Stimulated activated CD4-positive, alpha-beta T cell treated with anti-CD3 and anti-CD28 coated beads, Interleukin-15, amount 100 ng/mL, for 48 hours (primary cell): Measurements from ENCODE around the gene GPR179.

Source experiments
- DNase-seq, 2 donors: peaks; one replicate each; pipeline ENCODE4 v3.0.0-alpha.2; 2020; ENCODE audit warnings: low read depth in 2 of 2

The GPR179 gene

GRCh38 chr17:38349097-38349730 lies 5.5 kb upstream of the GPR179 start:
- peak; percentile 61 to 76 for DNase-seq

- no peak for DNase-seq
These were observed 2.0 kb upstream of the GPR179 start for GRCh38 chr17:38345743-38346142.

DNA sequence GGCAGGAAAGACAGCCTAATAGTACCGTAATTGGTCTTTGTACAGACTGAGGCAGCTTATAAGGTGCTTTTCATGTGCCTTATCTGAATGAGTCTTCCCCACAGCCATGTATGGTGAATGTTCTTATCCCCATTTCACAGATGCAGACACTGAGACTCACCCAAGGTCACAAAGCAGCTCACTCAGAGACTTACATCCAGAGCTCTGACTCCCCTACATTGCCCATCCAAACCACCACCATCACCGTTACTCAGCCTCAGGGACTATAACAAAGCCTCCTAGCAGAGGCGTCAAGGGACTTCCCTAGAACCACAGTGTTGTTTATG lies 627 bp upstream of the GPR179 start:
- DNase-seq: no peak

DNA sequence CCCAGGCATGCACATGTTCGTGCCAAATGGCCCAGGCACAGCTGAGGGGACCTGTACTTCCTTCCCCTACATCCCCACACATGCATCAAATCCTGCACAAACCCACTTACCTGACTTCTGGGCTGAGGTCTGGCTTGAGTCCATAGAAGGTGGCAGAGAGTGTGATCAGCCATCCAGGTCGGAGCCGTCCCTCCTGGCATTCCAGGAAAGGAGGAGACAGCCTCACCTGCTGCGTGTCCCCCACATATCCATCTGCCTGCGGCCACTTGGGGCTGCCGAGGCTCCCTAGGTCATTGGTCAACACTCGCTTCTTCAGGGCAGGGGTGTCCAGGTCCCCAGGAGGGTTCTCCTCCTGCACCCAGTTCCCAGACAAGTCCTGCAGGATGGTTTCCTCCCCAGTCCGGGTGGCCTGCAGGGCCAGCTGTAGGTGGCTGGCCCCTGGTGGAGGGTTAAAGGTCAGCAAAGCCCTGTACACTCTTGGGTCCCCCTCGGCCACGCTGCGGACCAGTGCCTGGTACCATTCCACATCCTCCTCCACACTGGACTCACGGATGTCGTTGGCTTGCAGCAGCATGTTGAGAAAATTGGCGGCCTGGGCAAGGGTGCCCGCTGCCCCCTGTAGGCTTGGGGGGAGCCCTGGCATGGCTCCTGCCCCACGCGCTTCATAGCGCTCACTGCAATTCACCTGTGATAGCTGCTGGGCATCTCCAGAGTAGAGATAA lies 709 bp downstream of the GPR179 start:
- DNase-seq: no peak

DNA sequence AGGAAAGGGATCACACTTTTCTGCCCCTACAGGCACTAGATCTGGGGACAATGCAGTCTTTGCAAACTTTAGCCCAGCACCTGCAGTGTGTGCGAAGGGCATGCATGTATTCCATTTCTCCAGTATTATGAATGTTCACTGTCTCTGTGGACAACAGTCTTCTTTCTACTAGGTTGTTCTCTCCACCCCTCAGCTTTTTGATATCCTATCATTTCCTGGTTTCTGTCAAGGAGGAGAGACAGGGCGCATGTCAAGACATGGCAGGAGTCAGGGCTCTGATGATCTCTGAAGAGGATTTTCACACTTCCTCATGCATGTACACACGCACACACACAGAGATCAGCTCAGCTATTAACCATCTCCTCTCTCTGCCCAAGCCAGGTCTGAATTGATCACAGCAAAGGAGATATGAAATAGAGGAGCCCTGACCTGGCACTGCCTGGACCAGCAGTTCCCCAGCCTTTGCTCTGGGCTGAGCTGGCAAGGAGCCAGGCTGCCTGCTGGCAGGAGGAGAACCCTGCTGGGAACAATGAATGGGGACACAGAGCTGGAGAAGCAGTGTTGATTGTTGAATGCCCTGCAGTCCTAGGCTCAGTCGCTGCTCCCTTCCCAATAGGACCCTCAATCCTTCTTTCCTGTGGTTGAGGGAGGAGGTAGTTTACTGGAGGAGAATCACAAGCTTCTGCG lies 2.6 kb downstream of the GPR179 start:
- DNase-seq: no peak

- no peak for DNase-seq
These were observed 3.9 kb downstream of the GPR179 start for GRCh38 chr17:38339891-38340290.

DNA sequence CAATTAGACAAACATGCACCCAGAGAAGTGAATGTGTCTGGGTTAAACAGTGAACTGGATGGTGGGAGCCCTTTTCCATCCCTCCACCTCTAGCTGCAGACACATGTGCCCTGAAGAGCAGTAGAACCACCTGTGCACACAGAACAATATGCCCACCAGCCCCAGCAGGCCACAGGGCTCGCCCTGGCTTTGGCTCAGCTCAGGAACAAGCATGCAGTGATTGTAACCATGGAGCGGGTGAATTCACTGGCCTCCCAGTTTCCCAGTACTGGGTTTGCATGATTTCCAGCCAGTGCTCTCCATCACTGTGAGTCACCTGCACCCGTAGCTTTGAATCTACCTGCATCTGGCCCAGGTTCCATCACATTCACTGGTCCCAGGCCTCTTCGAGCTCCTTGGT lies 5.2 kb downstream of the GPR179 start:
- DNase-seq: no peak

DNA sequence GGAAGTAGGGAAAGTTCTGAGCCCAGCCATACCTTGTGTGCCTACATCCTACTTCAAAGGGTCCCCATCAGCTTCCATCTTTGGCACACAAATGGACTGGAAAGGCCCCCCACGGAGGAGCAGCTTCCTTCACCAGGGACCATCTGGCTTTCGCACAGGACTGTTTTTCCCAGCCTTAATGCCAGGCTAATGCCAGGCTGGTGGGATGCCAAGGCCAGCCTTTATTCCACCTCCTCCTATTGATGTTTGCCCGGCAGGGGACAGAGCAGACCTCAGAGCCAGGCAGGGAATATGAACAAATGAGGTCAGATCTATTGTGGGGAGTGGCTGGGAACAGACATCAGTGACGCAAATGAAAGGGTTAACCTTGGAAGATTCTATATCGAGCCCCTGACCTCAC lies 5.7 kb downstream of the GPR179 start:
- no peak for DNase-seq

- DNase-seq: no peak
These were observed 6.9 kb downstream of the GPR179 start for GRCh38 chr17:38336838-38337237.

DNA sequence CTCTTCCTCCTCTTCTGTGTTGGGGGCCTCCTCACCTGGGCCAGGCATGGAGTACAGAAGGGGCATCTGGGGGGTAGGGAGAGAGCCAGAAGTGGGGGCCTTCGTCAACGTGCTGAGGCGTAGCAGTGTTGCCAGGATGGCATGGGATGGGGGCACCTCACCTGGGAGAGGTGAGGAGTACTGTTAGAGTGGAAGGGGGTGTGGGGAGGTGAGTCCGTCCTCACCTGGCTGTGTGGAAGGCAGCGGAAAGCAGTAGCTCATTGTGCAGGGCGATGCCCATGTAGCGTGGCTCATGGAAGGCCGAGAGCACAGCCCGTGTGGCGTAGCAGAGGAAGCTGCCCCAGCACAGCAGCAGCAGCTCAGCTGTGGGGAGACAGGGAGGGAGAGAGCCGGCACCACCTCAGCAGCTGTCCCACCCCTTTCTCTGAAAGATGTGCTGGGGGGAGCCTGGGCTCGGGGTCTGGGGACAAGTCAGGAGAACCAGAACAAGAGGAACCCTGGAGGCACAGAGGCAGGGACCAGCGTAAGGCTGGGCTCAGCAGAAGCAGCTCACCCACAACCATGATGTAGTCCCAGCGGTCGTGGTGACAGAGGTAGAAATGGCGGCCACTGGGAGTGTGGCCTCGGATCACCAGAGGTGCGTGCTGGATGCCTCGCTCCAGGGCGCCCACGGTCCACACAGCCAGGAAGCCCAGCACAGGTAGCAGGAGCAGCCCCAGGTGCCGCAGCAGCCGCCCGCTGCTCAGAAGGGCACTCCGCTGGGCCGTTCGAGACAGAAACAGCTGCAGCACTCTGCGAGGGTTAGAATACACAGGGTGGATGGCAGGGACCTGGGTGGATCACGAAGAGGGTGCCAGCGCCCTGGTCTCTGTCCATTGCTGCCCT lies 9.0 kb downstream of the GPR179 start:
- no peak for DNase-seq

DNA sequence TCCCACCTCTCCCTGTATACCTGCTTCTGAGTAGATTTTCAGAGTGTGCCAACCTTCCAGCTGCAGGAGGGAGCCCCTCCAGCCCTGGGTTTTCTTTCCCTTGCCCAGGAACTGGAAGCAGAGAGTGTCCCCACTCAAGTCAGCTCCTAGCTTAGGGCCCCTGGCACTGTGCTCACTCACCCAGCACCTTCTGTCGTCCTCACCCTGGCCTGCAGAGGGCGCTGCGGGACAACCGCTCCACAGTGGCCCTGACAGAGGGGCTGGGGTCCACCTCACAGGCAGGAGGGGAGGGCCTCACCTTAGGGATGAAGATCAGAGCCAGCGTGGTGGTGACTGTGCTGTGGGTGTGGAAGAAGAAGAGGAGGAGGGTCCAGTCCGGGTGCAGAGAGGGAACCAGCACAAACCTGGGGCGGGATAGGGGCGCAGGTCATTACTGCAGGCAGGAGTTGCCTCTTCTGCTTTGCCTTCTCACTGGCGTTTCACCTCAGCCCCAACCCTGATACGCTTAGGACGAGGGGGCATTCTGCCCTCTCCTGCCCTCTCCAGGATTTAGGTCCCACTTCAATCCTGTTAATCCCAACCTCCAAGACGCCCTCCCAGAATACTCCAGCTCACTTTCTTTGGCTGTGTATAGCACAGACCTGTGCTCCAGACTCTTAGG lies 10.0 kb downstream of the GPR179 start:
- peak; percentile 38 to 52 for DNase-seq

GRCh38 chr17:38332735-38333134 lies 11.0 kb downstream of the GPR179 start:
- no peak for DNase-seq

DNA sequence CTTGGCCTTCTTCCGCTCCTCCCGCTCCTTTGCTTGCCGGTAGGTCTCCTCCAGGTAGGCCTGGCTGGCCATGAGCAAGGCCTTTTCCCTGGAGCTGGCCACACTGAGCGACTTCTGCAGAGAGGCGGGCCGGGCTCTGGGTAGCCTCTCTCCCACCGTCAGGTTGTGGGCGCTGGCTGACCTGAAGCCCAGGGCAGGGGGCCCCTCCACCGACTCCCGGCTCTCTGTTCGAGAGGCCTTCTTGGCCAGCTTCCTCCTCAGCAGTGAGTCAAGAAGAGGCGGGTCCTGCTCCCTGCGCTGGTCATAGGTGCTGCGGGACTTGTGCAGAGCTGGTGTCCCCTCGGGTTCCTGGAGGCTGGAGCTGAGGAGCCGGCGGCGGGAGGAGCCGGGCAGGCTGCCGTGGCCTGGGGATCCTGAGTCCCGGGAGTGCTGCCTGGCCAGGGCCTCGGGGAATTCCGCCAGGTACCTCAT lies 12.8 kb downstream of the GPR179 start:
- no peak for DNase-seq

- DNase-seq: no peak
These were observed 13.7 kb downstream of the GPR179 start for GRCh38 chr17:38329808-38330730.

DNA sequence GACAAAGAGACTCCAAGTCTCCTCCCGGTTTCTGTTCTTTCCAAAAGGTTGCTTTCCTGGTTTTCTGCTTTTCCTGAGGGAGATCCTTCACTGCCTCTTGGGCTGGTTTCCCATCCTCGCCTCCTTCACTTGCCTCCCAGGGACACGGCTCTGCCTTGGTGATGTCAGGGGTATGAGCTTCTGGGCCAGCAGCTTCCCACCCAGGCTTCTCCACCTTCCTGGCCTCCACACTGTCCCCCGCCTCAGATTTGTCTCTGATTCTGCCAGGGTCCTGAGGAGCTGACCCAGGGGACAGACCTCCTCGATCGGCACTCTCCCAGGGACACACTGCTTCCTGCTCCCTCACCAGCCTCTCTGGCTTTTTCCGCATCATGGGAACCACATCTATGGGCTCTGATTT lies 14.5 kb downstream of the GPR179 start:
- no peak for DNase-seq

GRCh38 chr17:38328620-38329019 lies 15.1 kb downstream of the GPR179 start:
- no peak for DNase-seq

GRCh38 chr17:38327936-38328335 lies 15.8 kb downstream of the GPR179 start:
- DNase-seq: no peak

DNA sequence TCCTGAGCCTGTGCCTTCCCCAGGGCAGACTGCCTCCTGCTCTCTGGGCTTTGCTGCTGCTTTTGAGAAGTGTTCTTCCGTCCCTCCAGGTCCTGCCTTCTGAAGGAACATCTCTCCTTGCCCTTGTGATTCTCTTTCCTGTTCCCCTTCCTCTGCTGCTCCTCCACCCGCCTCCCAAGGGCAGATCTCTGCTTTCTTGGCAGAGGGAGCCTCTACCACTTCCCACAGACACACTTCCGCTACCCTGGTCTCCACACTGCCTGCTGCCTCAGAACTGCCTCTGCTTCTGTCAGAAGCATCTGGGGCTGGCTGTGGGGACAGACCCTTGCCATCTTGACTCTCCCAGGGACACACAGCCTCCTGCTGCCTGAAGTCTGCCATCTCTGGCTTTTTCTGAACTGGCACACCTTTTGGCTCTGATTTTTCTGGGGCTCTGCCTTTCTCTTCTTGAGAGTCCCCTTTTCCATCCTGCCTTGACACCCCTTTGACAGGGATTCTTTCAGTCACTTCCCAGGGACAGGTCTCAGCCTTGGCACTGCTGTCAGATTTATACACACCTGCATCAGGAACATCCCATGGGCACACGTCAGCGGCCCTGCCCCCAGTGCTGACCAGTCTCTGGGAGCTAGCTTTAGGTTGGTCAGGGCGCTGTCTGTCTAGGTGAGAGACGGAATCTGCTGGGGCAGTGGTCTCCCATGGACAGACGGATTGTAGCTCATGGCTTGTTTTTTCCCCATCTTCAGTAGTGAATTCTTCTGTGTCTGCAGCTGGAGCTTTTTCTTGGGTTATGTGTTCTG lies 16.6 kb downstream of the GPR179 start:
- no peak for DNase-seq

DNA sequence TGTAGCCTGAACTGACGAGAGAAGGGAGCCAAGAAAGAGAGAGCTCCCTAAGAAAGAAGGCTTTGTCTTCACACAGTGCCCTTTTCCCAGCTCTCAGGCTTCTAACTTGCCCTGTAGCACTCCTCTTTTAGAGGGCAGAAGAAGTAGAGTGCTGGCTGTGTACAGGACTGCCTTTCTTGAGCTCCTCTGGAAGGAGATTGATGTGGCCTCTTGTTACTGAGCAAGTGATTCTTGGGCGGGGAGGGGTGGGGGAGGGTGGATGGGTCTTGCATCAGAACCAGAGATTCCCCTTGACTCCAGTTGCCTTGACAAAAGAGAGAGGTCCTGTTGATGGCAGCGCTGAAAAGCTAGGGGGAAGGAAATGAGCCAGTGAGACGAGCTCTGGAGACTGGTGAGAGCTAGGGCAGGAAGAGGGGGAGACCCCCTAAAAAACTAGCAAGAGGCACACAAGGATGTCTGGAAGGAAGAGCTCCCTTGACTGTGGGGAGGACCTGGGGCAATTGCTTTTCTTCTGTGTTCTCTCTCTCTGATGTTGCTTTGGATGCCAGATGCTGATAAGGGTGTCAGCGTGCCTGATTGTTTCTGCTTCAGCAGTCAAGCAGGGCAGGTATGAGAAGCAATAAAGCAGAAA lies 18.4 kb downstream of the GPR179 start:
- DNase-seq: no peak
